NCI-H1417 treated with DMSO at 0.1 percent for 48 hours (cell line): ENCODE results near the gene NIP7.

Source experiments
- DNase-seq: peaks from one replicate; lab custom pipeline; 2025; lab: John Stamatoyannopoulos, UW

NIP7 gene

DNA sequence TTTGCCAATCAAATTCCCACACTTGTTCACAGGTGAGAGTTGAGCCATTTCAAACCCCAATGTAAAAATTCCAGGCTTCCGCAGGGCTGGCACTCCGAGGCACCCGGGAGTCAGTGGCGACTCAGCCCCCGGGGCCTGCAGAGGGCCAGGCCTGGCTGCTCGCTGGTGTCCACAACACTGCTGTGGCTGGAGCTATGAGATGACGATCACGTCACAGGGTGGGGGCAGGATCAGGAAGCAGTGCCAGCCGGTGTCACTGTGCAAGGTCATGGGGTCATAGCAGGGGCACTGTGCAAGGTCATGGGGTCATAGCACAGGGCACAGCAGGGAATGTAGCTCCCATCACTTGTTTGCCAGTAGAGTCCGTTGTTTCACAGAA lies 20.7 kb upstream of the NIP7 start:
- no peak for DNase-seq

DNA sequence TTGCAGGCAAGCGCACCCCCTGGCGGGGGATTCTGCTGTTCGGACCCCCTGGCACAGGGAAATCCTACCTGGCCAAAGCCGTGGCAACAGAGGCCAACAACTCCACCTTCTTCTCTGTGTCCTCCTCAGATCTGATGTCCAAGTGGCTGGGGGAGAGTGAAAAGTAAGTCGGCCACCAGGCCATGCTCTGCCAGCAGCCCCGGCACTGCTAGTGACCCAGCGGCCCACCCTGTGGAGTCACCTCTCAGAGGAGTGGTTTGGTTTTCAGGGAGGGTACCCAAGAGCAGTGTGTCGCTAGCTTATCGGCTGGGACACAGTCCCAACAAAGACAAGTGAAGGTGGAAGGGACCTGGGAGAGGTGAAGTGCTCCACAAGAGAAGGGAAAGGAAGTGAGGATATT lies 20.2 kb upstream of the NIP7 start:
- DNase-seq: no peak

DNA sequence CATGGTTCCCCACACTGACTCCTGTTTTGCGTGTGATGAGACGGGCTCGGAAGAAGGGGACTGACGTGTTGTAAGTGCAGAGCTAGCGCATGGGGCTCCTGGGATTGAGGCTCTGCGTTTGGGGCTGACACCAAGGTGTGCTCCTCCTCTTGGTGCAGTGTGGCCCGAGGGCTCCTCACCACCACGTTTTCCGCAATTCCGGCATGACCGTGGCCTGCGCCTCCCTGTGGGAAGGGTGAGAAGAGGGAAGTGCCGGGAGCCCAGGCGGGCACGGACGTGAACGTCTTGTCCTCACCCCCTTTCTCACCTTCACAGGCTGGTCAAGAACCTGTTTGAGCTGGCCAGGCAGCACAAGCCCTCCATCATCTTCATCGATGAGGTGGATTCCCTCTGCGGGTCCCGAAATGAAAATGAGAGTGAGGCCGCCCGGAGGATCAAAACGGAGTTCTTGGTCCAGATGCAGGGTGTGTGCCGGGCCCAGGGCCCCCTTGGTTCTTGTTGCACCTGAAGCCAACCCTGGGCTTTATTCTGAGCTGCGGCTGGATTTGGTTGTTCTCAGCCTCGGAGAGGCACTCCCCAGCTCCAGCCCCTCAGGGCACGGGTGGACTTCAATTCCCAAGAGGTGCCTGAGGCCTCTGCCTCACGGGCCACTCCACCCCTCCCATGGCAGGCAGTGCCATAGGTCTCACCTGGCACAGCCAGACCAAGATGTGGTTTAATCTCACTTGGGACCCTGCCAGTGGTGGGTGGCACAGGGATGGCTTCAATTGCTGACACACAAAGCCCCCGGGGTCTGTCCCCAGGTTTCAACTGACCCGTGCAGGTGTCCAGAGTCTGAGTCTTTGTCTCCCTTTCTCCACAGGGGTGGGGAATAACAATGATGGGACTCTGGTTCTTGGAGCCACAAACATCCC lies 19.5 kb upstream of the NIP7 start:
- no peak for DNase-seq

DNA sequence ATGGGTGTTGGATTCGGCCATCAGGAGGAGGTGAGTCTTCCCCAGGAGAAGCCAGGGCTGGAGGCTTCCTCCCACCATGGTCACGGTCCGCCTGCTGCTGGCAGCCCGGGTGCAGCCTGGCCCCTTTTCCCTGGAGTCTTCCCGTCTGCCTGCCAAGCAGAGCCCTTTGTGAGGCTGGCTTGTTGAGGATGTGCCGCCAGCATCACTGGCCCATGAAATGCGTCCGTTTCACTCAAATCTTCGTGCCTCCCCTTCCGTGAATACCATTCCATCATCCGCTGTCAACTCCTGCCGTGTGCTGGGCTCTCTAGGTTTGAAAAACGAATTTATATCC lies 18.9 kb upstream of the NIP7 start:
- no peak for DNase-seq

DNA sequence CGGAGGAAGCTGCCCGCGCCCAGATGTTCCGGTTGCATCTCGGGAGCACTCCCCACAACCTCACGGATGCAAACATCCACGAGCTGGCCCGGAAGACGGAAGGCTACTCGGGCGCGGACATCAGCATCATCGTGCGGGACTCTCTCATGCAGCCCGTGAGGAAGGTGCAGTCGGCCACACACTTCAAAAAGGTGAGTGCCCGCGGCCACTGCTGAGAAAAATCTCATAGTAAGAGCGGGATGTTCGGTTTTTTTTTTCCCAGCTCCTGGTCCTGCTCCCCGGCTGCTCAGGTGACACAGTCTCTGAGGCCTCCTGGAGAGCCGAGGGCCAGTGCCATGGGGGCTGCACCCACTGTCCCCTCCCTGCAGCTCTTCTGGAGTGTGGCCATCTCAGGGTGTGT lies 18.5 kb upstream of the NIP7 start:
- no peak for DNase-seq

DNA sequence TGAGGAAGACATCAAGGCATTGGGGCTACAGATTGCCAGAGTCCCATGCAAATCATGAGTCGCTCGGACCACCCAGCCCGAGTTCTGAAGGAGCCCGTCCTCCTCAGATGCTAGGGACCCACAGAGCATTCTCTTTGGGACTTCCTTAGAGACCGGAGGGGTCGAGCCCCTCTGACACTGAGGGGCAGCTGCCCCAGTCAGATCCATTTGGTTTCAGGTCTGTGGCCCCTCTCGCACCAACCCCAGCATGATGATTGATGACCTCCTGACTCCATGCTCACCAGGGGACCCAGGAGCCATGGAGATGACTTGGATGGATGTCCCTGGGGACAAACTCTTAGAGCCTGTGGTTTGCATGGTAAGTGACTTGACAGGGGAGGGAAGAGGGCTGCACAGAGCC lies 17.2 kb upstream of the NIP7 start:
- DNase-seq: no peak

DNA sequence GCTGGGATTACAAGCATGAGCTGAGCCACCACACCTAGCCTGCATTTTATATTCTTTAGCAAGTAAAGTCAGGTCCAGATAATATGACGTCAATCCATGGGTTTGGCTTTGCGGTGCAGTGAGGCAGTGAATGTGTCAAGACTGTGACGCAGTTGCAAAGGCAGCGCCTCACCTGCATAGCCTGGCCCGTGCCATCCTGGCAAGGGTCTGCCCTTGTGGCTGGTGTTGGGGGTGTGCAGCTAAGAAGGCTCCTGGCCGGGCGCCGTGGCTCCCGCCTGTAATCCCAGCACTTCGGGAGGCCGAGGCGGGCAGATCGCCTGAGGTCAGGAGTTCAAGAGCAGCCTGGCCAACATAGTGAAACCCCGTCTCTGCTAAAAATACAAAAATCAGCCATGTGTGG lies 16.2 kb upstream of the NIP7 start:
- no peak for DNase-seq

DNA sequence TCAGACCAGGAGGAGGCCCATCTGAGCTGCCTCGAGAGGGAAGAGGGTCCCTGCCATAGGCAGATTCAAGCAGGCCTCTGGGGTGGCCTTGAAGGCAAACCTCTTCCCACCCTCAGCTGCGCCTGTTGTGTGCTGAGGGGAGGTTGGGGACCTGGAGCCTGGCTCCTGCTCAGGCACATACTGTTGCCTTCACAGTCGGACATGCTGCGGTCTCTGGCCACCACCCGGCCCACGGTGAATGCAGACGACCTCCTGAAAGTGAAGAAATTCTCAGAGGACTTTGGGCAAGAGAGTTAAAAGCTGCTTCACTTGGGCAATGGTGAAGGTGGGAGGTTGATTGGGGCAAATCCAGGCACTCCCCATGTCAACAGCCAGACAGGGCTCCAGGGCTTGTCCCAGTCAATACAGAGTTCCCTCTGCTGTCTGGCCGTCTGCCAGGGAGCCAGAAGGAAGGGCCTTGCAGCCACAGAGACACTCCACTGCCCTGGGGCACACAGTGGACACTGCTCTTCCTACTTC lies 15.5 kb upstream of the NIP7 start:
- no peak for DNase-seq

DNA sequence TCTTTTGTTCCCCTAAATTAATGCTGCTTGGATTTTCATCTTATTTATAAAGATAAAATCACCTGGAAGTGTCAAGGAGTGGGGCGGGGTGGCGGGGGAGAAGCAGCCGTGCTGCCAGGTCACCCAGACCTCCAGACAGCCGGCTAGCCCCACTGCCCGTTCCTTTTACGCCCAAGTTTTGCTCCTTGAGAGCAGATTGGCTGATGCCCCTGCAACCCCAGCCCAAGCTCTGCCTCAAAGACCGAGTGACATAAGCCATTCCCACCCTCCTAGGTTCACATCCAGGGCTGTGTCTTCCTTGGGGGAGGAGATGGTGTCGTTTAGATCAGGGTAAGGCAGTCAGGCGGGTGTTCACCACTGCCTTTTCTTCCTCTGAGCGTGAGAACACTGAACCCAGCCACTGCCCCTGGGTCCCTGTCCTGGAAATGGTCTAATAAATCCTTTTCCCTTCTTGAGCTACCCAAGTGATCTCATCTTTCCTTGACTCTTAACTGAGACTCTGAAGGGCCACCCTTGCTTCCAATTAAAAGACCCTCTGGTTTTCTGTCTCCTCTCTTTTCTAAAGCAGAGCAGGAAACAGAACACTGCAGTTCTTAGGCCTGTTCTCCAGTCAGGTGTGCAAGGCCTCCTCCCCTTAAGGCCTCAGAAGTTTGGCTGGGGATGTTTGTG lies 14.9 kb upstream of the NIP7 start:
- no peak for DNase-seq

DNA sequence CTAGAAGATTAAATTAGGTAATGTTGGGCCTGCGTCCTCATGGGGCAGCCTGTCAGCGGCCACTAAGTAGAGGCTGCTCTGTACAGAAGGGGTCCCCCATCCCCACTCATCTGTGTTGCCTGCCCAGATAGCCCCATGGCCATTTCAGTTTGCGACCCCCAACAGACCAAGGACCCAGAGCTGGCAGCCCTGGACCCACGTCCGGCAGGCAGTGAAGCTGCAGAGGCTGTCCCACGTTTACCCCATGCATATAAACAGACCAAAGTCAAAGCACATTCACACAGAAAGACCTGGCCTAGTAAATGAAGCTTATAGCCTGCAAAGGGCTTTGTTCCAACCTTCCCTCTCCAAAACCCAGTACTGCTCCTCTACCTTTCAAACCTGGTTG lies 13.8 kb upstream of the NIP7 start:
- DNase-seq: no peak

DNA sequence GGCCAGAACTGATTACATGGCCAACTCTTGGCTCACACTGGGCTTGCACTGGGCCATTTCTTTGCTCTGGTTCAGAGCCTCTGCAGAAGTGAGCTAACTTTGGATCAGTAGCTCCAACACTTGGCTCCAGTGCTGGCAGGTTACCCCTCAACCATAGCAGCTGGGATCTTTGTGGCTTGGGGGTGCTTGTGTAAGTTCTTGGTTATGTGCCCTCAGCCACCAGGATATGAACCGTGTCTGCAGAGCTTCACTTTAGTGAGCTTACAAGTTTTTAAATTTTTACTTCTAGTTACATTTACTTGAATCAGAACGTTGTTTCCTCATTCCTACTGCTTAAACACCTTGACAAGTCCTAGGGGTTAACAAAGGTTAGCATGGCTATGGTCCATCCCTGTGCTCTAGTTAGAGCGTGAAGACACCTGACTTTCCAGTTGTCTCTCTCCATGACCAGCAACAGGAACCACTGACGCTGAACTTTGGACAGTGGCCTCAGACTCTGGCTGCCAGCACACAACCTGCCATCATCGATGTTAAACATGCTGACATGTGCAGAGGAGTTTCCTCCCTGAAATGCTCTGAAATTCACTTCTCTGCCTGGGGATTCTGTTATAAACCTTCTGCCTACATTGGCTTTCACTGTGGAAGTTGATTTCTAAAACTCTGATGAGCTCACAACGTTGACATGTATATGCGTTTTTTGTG lies 13.2 kb upstream of the NIP7 start:
- DNase-seq: no peak

DNA sequence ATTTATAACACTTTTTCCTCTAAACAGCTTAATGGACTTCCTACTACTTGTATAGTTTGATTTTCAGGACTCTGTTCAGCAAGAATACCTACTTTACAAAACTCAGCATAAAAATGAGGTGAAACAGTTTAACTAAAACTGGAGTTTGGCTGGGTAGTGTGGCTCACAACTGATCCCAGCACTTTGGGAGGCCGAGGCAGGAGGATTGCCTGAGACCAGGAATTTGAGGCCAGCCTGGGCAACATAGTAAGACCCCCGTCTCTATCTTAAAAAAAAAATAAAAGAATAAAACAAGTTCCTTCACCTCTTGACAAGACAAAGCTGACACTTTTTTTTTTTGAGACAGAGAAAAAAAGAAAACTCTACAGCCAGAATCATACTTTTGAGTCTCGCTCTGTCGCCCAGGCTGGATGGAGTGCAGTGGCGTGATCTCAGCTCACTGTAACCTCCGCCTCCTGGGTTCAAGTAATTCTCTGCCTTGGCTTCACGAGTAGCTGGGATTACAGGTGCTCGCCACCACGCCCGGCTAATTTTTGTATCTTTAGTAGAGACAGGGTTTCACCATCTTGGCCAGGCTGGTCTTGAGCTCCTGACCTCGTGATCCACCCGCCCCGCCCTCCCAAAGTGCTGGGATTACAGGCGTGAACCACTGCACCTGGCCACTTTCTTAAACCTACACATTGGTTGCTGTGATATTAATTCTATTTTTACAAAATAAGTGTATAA lies 11.8 kb upstream of the NIP7 start:
- no peak for DNase-seq

DNA sequence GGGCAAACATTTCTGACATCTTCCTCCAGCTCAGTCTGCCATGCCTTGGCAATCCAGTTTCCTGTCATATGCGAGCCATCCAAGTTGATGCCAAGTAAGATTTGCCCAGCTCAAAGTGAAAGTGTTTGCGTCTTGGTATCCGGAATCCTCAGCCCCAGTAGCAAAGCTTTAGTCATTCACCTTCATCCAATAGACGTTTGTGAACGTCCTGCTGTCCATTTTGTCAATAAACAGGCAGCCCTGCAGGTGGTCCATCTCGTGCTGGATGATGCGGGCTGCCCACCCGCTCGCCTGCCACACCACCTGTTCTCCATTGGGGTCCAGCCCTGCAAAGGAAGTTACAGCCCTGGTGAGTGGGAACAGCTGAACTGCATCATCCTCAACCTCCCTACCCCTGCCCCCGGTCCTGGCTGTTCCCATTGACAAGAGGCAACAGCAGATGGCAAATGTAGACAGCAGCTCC lies 10.7 kb upstream of the NIP7 start:
- DNase-seq: no peak

DNA sequence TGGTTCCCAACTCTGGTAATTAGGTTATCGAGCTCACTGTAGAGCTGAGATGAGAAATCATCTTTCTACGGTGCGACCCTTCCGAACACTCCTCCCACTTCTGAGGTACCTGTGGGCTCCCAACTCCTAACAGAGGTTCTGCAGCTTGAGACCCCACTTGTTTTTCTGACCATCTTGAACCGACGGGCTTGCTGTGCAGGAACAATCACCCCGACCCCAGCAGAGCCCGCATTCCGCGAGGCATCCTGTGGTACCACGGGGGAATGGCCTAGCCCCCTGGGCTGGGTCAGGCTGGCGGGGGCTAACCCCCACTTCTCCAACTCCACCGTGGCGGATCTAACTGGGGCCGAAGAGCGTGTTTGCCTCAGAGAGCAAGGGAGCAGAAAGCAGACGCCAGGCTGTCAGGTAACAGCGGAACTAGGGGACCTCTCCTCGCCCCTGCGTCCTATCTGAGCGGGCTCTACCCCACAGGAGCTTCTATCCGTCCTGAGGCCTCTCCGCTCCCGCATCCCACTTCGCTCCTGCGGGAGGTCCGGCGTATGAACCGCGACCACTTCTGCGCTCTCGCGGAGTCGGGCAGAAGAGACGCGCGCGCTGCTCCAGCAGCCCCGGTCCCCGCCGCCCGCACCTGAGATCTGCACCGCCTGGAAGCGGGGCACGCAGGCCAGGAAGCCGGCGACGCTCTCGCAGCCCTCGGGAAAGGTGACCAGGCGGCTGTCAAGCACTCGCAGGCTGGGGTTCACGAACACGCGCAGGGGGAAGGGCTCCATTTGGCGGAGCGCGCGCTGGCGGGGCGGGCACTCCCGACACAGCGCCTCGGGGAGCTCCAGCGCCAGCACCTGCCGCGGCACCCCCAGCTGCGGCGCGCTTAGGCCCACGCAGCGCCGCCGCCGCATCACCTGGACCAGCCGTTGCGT lies 9.9 kb upstream of the NIP7 start:
- DNase-seq: no peak

DNA sequence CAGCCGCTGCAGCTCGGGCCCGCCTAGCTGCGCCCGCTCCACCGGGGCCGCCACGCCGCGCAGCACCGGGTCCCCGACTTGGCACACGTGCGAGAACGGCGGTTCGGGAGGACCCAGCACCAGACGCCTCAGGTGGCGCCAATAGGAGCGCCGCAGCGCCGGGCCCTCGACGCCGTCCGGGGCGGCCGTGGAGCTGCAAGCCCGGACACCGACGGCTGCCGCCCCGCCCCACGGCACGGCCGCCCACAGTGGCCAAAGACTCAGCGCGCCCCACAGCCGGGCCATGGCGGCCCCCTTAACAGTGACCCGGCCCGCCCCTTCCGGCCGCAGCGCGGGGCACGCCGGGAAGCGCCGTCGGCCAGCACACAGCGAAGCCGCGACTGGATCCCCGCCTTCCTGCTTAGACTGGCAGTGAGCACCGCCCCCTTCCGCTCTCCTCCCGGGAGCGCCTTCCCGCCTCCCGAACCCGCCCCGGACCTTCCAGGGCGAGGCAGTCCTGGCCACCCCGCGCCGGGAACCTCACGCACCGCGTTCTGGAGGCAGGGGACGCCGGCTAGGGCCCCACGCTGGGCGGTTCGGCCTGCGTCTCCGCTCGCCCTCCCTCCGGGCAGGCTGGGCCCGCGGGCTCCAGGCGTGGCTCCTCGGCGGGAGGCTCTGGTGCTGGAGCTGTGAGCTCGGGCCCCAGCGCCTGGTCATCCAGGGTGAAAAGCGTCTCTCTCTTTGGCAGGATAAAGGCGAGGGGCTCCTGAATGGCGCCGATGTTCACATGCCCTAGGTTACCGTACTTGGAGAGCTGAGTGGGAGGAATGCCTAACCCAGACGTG lies 9.1 kb upstream of the NIP7 start, which contains the start of gene PDF:
Gene PDF (minus strand): TSS at position 303 of the 824 bp plus-strand sequence. CDS start 18 bp downstream, at position 285.
- DNase-seq: peak; percentile 47

DNA sequence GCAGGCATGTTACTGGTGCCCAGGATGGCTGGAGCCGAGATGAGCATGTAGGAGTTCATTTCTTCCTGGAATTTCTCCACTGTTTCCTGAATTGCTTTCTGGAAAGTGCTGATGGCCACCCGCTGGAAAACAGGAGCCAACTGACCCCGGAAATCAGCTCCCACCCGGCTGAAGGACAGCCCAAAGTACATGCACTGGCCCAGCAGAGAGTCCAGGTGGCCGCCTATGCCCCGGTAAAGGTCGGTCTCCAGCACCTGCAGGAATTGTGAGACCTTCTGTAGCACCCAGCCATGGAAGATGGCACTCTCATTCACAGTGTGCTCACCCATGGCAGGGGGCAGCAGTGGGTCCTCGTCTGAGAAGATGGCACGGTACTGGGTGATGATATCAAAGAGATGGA lies 4.9 kb upstream of the NIP7 start:
- no peak for DNase-seq

DNA sequence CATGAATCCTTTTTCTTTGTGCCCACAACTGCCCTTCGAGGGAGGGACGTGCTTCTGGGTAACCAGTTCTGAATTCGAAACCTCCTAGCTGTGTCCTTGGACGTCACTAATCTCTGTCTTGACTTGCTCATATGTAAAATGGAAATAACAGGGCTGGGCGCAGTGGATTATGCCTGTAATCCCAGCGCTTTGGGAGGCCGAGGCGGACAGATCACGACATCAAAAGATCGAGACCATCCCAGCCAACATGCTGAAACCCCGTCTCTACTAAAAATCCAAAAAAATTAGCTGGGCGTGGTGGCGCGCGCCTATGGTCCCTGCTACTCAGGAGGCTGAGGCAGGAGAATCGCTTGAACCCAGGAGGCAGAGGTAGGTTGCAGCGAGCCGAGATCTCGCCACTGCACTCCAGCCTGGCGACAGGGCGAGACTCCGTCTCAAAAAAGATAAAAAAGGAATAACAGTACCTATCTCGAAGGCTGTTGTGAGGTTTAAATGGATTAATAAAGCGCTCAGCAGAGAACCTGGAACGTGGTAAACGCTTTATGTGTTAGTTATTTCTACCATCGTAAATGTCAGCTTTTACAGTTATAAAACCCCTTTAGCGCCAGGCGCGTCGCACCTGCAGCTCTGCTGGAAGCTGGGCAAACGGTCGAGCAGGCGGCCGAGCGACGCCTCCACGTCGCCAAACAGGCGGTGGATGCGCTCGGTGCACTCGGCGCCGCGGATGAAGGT lies 849 bp upstream of the NIP7 start:
- no peak for DNase-seq

DNA sequence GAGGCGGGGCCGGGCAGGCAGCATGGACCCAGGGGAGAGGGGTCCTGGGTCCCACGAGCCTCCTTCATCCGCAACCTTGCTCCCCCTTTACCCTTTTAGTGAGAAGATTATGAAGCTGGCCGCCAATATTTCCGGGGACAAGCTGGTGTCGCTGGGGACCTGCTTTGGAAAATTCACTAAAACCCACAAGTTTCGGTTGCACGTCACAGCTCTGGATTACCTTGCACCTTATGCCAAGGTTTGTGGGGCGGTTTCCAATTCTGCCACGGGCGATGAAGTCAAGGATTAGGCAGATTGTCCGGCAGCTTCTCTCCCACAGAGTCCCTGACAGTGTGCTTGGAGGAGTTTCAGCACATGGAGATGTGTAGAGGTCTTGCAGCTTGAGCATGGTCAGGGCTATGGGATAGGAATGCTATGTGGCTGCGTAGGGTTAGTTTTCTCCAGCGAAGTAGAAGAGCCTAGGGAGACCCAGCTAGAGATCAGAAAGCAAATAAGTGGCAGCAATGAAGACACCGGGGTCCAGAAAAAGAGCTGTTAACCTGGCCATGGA lies 598 bp downstream of the NIP7 start:
- DNase-seq: no peak

DNA sequence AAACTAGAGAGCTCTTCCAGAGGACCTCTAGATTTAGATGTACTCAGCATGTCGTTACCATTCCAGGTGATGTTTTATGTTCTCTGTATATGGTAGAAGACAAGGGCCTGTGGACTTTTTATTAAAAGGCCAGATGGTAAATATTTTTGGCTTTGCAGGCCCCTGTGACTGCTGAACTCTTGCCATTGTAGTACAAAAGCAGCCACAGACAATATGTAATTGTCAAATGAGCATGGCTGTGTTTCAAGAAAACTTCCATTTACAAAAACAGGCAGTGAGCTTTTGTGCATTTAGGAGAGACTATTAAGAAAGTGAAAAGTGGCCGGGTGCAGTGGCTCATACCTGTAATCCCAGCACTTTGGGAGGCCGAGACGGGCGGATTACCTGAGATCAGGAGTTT lies 4.6 kb downstream of the NIP7 start:
- no peak for DNase-seq
